PC-3 (cell line): ENCODE data around the gene SIPA1L3. TPM values are rescaled to one million over a fixed set of nuclear protein-coding genes. Genes with fewer than 3 reads are reported as not detected.

ENCODE experiments used
- ATAC-seq: fragments of 200-7000 bp; cut with Tn5 transposase; 2 replicates; pipeline ENCODE4 v1.9.1; 2020; ENCODE audit warnings: mild to moderate bottlenecking, moderate library complexity
- BruUV-seq: library from RNA; stranded (reverse); fragments of 400-500 nt; replicated peaks from 2 replicates; lab custom pipeline; 2021; lab: Mats Ljungman, UMichigan
- CTCF ChIA-PET: fragments of 300-600 bp; sonication (Branson Sonifier 250); formaldehyde crosslinking; loops from one replicate; lab custom pipeline; 2022; ENCODE audit warnings: antibody characterized with exemption; lab: Charles Lee
- POLR2A ChIA-PET: fragments of 300-600 bp; sonication (Branson Sonifier 250); formaldehyde crosslinking; loops from one replicate; lab custom pipeline; 2022; ENCODE audit warnings: antibody characterized with exemption; ENCODE audit not compliant: unreplicated experiment; lab: Charles Lee
- DNase-seq: peaks from one replicate; pipeline ENCODE4 v3.0.0-alpha.2; 2015
- H2AFZ ChIP-seq: fragments of 300-600 bp; sonication (generic); 2 replicates; pipeline ENCODE4 v1.6.0; 2016; ENCODE audit warnings: antibody characterized with exemption, low read length
- H3F3A ChIP-seq: fragments of 300-600 bp; sonication (generic); one replicate; pipeline ENCODE4 v1.6.0; 2017; ENCODE audit warnings: antibody characterized with exemption, low read length, control low read depth, mild to moderate bottlenecking; ENCODE audit not compliant: unreplicated experiment
- H3K27ac ChIP-seq: fragments of 300-600 bp; sonication (generic); 2 replicates; pipeline ENCODE4 v1.5.1; 2016; ENCODE audit warnings: mild to moderate bottlenecking, low read length
- H3K27me3 ChIP-seq: fragments of 300-600 bp; sonication (generic); 2 replicates; pipeline ENCODE4 v1.6.1; 2016; ENCODE audit warnings: low read length, mixed read lengths
- H3K36me3 ChIP-seq: fragments of 300-600 bp; sonication (generic); 2 replicates; pipeline ENCODE4 v1.6.1; 2016; ENCODE audit warnings: low read depth, mixed run types, low read length, mixed read lengths
- H3K4me1 ChIP-seq: fragments of 300-600 bp; sonication (generic); 2 replicates; pipeline ENCODE4 v1.5.1; 2016; ENCODE audit warnings: low read length; ENCODE audit not compliant: insufficient read depth
- H3K4me2 ChIP-seq: fragments of 300-600 bp; sonication (generic); 2 replicates; pipeline ENCODE4 v1.6.0; 2016; ENCODE audit warnings: low read length
- H3K4me3 ChIP-seq: fragments of 300-600 bp; sonication (generic); 2 replicates; pipeline ENCODE4 v1.5.1; 2016; ENCODE audit warnings: mild to moderate bottlenecking, low read length, mixed read lengths
- H3K79me2 ChIP-seq: fragments of 300-600 bp; sonication (generic); 2 replicates; pipeline ENCODE4 v1.6.1; 2017; ENCODE audit warnings: low read length, mixed read lengths
- H3K9ac ChIP-seq: fragments of 300-600 bp; sonication (generic); 2 replicates; pipeline ENCODE4 v1.6.0; 2016; ENCODE audit warnings: mild to moderate bottlenecking, low read length
- H3K9me2 ChIP-seq: fragments of 300-600 bp; sonication (generic); replicated peaks from 2 replicates; pipeline ENCODE4 v1.6.1; 2016; ENCODE audit warnings: mixed run types, low read length, mixed read lengths
- H3K9me3 ChIP-seq: fragments of 300-600 bp; sonication (generic); 2 replicates; pipeline ENCODE4 v1.6.1; 2016; ENCODE audit warnings: low read length, mixed read lengths
- H4K20me1 ChIP-seq: fragments of 300-600 bp; sonication (generic); 2 replicates; pipeline ENCODE4 v1.6.1; 2016; ENCODE audit warnings: low read length, mixed read lengths
- EZH2 ChIP-seq: fragments of 300-600 bp; sonication (generic); IDR thresholded peaks from one replicate; pipeline ENCODE4 v1.6.1; 2017; ENCODE audit warnings: antibody characterized with exemption, mild to moderate bottlenecking, low read length; ENCODE audit not compliant: unreplicated experiment
- EZH2phosphoT487 ChIP-seq: fragments of 300-600 bp; sonication (generic); IDR thresholded peaks from 2 replicates; pipeline ENCODE4 v1.6.1; 2018; ENCODE audit warnings: mild to moderate bottlenecking, antibody characterized with exemption, low read length, borderline replicate concordance
- intact Hi-C: fragments of 100-400 bp; cut with micrococcal nuclease; formaldehyde crosslinking; loops from 2 replicates; pipeline ENCODE4 v1.9.0; 2023
- total RNA-seq: library from RNA; depleted of rRNA; stranded (reverse); fragments of >200 nt; gene quantifications from 2 replicates; pipeline ENCODE4 v1.2.3, GENCODE V29; 2014
- TF ChIP-seq, protein P1 (sequence below): fragments of 300-600 bp; sonication (generic); conservative IDR thresholded peaks from 2 replicates; pipeline ENCODE4 v1.5.1; 2017; ENCODE audit warnings: antibody characterized with exemption, low read depth, mild to moderate bottlenecking, low read length

The SIPA1L3 gene
- total RNA-seq, 1 experiment from 2014 or later = 38.7 TPM

DNA sequence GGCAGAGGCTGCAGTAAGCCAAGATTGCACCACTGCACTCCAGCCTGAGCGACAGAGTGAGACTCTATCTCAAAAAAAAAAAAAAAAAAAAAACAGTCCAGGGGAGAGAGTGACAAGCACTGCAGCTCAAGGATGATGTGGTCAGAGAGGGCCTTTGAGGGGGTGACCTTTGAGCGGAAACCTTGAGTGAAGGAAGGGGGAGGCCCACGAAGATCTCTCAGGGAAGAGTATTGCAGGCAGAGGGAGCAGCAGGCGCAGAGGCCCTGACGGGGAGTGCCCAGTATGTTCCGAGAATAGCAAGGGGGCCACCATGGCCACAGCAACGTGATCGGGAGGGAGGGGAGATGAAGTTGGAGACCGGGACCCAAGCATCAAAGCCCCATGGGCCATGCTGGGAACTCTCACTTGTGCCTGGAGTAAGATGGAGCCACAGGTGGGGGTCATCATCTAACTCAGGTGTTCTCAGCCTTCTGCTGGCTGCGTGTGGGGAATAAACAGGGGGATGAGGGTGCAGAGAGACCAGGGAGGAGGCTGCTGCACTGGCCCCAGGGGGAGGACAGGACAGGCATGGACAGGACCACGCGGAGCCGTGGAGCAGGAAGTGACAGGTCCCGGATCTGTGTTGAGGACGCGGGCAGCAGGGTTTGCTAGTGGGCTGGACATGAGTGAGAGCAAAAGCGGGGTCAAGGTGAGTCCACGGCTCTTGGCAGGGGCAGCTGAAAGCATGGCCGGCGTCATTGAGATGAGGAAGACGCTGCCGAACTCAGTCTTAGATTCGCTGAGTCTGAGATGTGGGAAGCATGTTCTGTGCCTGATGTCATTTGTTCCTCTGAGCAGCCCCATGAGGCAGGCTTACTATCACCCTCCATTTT lies 256.6 kb downstream of the SIPA1L3 start:
- Histone ChIP-seq H3K79me2 (no peaks in the 10 kb centered on the region), H3K27me3 (no peaks in the 10 kb centered on the region), H3K4me2 (no peak overlapping the region), H3K36me3 (peaks cover 11% of the 10 kb centered on the region), H3K9me2 (no peaks in the 10 kb centered on the region), H3K27ac (no peak overlapping the region), H3F3A (no peaks in the 10 kb centered on the region), H3K4me3 (no peak overlapping the region), H4K20me1 (no peaks in the 10 kb centered on the region), H3K9ac (no peak overlapping the region), H3K4me1 (no peaks in the 10 kb centered on the region), H3K9me3 (no peaks in the 10 kb centered on the region), H2AFZ (no peak overlapping the region)
- ChIA-PET CTCF (no interaction called here), POLR2A (no interaction called here)
- DNase-seq = no peak
- ATAC-seq = no peak
- intact Hi-C loops = no loop called here
- BruUV-seq = no TSS peak
- TF ChIP-seq EZH2 (no peak), EZH2phosphoT487 (no peak)
- TF ChIP-seq, protein P1, sequence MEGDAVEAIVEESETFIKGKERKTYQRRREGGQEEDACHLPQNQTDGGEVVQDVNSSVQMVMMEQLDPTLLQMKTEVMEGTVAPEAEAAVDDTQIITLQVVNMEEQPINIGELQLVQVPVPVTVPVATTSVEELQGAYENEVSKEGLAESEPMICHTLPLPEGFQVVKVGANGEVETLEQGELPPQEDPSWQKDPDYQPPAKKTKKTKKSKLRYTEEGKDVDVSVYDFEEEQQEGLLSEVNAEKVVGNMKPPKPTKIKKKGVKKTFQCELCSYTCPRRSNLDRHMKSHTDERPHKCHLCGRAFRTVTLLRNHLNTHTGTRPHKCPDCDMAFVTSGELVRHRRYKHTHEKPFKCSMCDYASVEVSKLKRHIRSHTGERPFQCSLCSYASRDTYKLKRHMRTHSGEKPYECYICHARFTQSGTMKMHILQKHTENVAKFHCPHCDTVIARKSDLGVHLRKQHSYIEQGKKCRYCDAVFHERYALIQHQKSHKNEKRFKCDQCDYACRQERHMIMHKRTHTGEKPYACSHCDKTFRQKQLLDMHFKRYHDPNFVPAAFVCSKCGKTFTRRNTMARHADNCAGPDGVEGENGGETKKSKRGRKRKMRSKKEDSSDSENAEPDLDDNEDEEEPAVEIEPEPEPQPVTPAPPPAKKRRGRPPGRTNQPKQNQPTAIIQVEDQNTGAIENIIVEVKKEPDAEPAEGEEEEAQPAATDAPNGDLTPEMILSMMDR = no peak

DNA sequence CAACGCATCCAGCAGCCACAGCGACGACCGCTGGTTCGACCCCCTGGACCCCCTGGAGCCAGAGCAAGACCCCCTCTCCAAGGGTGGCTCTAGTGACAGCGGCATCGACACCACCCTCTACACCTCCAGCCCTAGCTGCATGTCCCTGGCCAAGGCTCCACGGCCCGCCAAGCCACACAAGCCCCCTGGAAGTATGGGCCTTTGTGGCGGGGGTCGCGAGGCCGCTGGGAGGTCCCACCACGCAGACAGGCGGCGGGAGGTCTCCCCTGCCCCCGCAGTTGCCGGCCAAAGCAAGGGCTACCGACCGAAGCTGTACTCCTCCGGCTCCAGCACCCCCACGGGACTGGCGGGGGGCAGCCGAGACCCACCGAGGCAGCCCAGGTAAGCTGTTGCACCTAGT lies 257.5 kb downstream of the SIPA1L3 start:
- Histone ChIP-seq H3K36me3 (peaks cover 11% of the 10 kb centered on the region), H4K20me1 (no peaks in the 10 kb centered on the region), H3K9me3 (no peaks in the 10 kb centered on the region), H3F3A (no peaks in the 10 kb centered on the region), H3K4me2 (no peak overlapping the region), H3K9me2 (no peaks in the 10 kb centered on the region), H3K79me2 (no peaks in the 10 kb centered on the region), H3K9ac (no peak overlapping the region), H3K4me1 (no peaks in the 10 kb centered on the region), H2AFZ (no peak overlapping the region), H3K4me3 (no peak overlapping the region), H3K27ac (no peak overlapping the region), H3K27me3 (no peaks in the 10 kb centered on the region)
- no TSS peak for BruUV-seq
- intact Hi-C loops = no loop called here
- ChIA-PET CTCF (no interaction called here), POLR2A (no interaction called here)
- DNase-seq (no peak), ATAC-seq (no peak)
- TF ChIP-seq, protein P1 = no peak
- TF ChIP-seq EZH2phosphoT487 = no peak
- no peak for TF ChIP-seq EZH2

DNA sequence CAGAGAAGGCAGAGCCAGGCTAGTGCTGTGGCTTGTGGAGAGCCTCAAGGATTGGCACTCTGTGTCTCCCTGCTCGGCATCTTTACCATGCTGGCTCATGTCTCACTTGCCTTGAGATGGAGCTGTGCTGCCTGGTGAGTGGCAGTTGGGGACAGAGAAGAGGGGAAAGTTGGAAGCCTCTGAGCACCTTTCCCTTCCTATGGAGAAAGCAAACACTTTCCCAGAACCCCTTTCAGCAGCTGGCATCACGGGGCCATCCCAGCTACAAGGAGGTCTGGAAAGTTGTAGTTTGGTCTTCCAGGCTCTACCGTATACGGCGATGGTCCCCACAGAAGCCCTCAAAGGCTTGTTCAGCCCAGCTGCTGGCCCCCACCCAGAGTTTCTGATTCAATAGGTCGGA lies 258.3 kb downstream of the SIPA1L3 start:
- H3K9me2 ChIP-seq = no peaks in the 10 kb centered on the region
- intact Hi-C loops = no loop called here
- no TSS peak for BruUV-seq
- H3K27me3 ChIP-seq = no peaks in the 10 kb centered on the region
- no peaks in the 10 kb centered on the region for H3K79me2 ChIP-seq
- ATAC-seq (no peak), DNase-seq (no peak)
- H3F3A ChIP-seq = no peaks in the 10 kb centered on the region
- TF ChIP-seq EZH2 (no peak), EZH2phosphoT487 (no peak)
- TF ChIP-seq, protein P1 = no peak
- POLR2A ChIA-PET = no interaction called here
- no peak overlapping the region for H3K27ac ChIP-seq
- no peaks in the 10 kb centered on the region for H3K9me3 ChIP-seq
- peaks cover 11% of the 10 kb centered on the region for H3K36me3 ChIP-seq
- H3K4me1 ChIP-seq = no peaks in the 10 kb centered on the region
- no peak overlapping the region for H3K9ac ChIP-seq
- no peaks in the 10 kb centered on the region for H4K20me1 ChIP-seq
- H2AFZ ChIP-seq = no peak overlapping the region
- H3K4me3 ChIP-seq = no peak overlapping the region
- CTCF ChIA-PET = no interaction called here
- H3K4me2 ChIP-seq = no peak overlapping the region
